Testis (tissue), 3 donors: ENCODE data around the gene DPF1. TPM values are rescaled to one million over a fixed set of nuclear protein-coding genes. Genes with fewer than 3 reads are reported as not detected.

Experiments
- DNase-seq: peaks from one replicate; pipeline ENCODE4 v3.0.0-alpha.2; 2019
- H3K27ac ChIP-seq, 2 donors: fragments of 200-600 bp; sonication (generic); one replicate each; pipeline ENCODE4 v1.5.1; 2019
- H3K27me3 ChIP-seq: fragments of 200-600 bp; sonication (generic); one replicate; pipeline ENCODE4 v1.5.1; 2019
- H3K36me3 ChIP-seq: fragments of 200-600 bp; sonication (generic); one replicate; pipeline ENCODE4 v1.5.1; 2017; ENCODE audit warnings: low read depth; ENCODE audit errors: missing control alignments
- H3K4me1 ChIP-seq: fragments of 200-600 bp; sonication (generic); one replicate; pipeline ENCODE4 v1.5.1; 2019
- H3K4me3 ChIP-seq, 2 donors: fragments of 200-600 bp; sonication (generic); one replicate each; pipeline ENCODE4 v1.5.1; 2017 to 2019
- H3K9me3 ChIP-seq: fragments of 200-600 bp; sonication (generic); one replicate; pipeline ENCODE4 v1.5.1; 2017
- POLR2A ChIP-seq: fragments of 450-650 bp; IDR thresholded peaks from one replicate; pipeline ENCODE4 v1.6.1; 2017; ENCODE audit warnings: antibody characterized with exemption, mild to moderate bottlenecking, moderate library complexity
- WGBS, 2 donors: methylation state at CpG; one replicate each; pipeline ENCODE4 v1.1.5; 2018; 5-methylcytosine and 5-hydroxymethylcytosine counted together
- intact Hi-C: fragments of 100-400 bp; cut with DNase I; formaldehyde crosslinking; loops from one replicate; pipeline ENCODE4 v1.15.1; 2023; ENCODE audit warnings: low total_unique reads
- polyA plus RNA-seq: library from polyadenylated mRNA; stranded (reverse); fragments of 350-450 nt; fragmentation: Illumina TruSeq; extraction: RNeasy Lipid Tissue Mini Kit (QIAGEN cat#74804); gene quantifications from one replicate; pipeline ENCODE4 v1.2.3, GENCODE V29; 2014; ENCODE audit warnings: low read depth, low replicate concordance; ENCODE audit not compliant: insufficient read depth
- total RNA-seq, 2 donors: library from RNA; depleted of rRNA; stranded (reverse); fragments of >200 nt; gene quantifications; one replicate each; pipeline ENCODE4 v1.2.3, GENCODE V29; 2016
- TF ChIP-seq, protein P1 (sequence below), 3 experiments: fragments of 450-650 bp in 2 of 3; fragments of 200-600 bp in 1 of 3; sonication (generic) in 1 of 3; IDR thresholded peaks; one replicate each; pipeline ENCODE4 v1.5.1; 2016 to 2019; ENCODE audit warnings: antibody characterized with exemption in 3 of 3, mild to moderate bottlenecking in 2 of 3, moderate library complexity in 1 of 3

DPF1 gene
- total and polyA plus RNA-seq, 3 donors from 2014 or later: 3.6 to 6.4 (median 4.7) TPM

DNA sequence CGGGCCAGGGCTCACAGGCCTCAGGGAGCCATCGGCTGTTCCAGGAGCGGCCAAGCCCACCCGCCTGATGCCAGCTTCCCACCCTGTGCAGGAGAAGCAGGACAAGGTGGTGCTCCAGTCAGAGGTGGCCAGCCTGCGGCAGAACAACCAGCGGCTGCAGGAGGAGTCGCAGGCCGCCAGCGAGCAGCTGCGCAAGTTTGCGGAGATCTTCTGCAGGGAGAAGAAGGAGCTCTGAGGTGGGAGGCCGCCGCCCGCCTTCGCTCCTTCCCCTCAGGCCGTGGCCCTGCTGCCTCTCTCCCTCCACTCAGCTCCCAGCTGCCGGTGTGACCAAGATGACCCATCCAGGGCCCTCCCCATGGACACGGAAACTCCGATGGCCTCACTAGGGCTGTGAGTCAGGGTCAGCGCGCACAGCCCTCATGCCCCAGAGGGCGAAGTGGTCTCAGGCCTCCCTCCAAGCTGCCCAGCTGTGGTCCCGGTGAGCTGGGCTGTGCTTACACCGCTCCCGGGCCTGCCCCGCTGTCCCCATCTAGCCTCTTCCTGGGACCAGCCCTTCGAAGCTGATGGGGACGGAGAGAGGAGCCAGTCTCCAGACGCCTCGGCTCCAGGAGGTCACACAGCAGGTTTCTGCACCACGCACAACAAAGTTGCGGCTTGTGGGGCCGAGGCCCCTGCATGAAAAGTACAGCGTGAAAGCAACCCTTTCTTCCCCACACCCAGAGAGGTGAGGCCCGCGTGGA, 17.8 kb downstream of the DPF1 start:
- peaks cover 17% of the 10 kb centered on the region for H3K4me1 ChIP-seq
- no peak overlapping the region for H3K4me3 ChIP-seq
- no peaks in the 10 kb centered on the region for H3K27me3 ChIP-seq
- DNase-seq: no peak
- intact Hi-C loops: no loop called here
- TF ChIP-seq, protein P1, sequence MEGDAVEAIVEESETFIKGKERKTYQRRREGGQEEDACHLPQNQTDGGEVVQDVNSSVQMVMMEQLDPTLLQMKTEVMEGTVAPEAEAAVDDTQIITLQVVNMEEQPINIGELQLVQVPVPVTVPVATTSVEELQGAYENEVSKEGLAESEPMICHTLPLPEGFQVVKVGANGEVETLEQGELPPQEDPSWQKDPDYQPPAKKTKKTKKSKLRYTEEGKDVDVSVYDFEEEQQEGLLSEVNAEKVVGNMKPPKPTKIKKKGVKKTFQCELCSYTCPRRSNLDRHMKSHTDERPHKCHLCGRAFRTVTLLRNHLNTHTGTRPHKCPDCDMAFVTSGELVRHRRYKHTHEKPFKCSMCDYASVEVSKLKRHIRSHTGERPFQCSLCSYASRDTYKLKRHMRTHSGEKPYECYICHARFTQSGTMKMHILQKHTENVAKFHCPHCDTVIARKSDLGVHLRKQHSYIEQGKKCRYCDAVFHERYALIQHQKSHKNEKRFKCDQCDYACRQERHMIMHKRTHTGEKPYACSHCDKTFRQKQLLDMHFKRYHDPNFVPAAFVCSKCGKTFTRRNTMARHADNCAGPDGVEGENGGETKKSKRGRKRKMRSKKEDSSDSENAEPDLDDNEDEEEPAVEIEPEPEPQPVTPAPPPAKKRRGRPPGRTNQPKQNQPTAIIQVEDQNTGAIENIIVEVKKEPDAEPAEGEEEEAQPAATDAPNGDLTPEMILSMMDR (IDR thresholded peaks at IDR 0.05): no peak
- TF ChIP-seq POLR2A: no peak
- peak overlapping the region in 1 of 2 donors; percentile 90 for H3K27ac ChIP-seq
- no peaks in the 10 kb centered on the region for H3K36me3 ChIP-seq
- no peaks in the 10 kb centered on the region for H3K9me3 ChIP-seq
- WGBS, 2 donors: 78 to 88% methylated on average over 7 to 35 of the region's 36 CpGs

DNA sequence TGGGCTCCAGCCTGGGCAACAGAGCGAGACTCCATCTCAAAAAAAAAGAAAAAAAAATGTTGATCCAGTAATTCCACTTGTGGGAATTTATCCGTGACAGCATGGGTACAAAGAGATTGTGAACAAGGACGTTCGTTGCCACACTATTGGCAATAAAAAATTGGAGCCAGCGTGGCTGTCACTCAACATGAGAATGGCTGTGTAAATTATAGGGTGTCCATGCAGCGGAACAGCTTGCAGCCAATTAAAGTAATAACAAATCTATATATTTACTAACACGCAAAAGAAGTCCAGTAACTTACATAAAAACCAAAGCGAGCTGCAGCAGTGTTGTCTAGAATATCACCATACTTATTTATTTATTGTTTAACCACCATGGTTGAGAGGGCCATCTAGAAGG, 19.3 kb downstream of the DPF1 start:
- TF ChIP-seq, protein P1 (IDR thresholded peaks at IDR 0.05): no peak
- TF ChIP-seq POLR2A: no peak
- WGBS, 2 donors: 95 to 97% methylated on average over 8 of the region's 8 CpGs
- intact Hi-C loops: no loop called here
- no peak for DNase-seq
- Histone ChIP-seq H3K27me3 (no peaks in the 10 kb centered on the region), H3K27ac (no peak overlapping the region), H3K36me3 (no peaks in the 10 kb centered on the region), H3K4me1 (peaks cover 9% of the 10 kb centered on the region), H3K9me3 (no peaks in the 10 kb centered on the region), H3K4me3 (no peak overlapping the region)

DNA sequence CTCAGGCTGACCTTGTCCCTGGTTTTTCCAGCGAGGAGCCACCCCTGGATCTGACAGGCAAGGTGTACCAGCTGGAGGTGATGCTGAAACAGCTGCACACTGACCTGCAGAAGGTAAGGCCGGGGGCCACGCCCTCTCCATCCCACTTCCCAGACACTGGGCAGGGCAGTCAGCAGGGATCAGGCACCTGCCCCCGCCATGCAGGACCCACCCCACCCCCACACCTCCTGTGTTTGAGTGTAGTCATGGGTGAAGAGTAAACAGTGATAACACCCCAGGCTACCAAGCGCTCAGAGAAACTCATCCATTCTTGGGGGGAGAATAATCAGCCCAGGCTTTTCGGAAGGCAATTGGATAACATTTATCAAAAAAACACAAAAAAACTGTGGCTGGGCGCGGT, 19.9 kb downstream of the DPF1 start:
- intact Hi-C loops: no loop called here
- DNase-seq: no peak
- TF ChIP-seq, protein P1 (IDR thresholded peaks at IDR 0.05): no peak
- no peak for TF ChIP-seq POLR2A
- 92% methylated on average over 4 to 8 of the region's 8 CpGs for WGBS, 2 donors
- Histone ChIP-seq H3K27me3 (no peaks in the 10 kb centered on the region), H3K4me1 (peaks cover 2% of the 10 kb centered on the region), H3K27ac (no peak overlapping the region), H3K4me3 (no peak overlapping the region), H3K36me3 (no peaks in the 10 kb centered on the region), H3K9me3 (no peaks in the 10 kb centered on the region)

DNA sequence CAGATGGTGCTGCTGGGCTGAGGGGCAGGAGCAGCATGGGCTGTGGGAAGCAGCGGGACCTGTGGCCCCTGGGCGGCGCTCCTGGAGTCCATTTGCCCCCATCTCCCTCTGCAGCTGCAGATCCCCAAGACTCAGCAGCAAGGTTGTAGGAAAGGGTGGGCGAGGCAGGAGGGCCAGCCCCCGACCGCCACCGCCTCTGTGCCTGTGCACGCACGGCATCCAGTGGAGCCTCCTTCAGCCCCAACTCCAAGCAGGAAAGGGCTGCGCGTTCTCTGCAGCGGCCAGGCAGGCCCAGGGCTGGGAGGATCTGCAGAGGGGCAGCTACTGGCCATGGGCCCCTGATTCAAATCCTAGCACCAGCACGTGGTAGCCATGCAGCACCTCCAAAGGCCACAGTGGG, 20.8 kb downstream of the DPF1 start:
- 91 to 100% methylated on average over 1 to 13 of the region's 13 CpGs for WGBS, 2 donors
- no peaks in the 10 kb centered on the region for H3K27me3 ChIP-seq
- no peaks in the 10 kb centered on the region for H3K36me3 ChIP-seq
- no peak overlapping the region for H3K27ac ChIP-seq
- H3K4me1 ChIP-seq: no peaks in the 10 kb centered on the region
- no peak for DNase-seq
- TF ChIP-seq, protein P1 (IDR thresholded peaks at IDR 0.05): no peak
- TF ChIP-seq POLR2A: no peak
- H3K9me3 ChIP-seq: no peaks in the 10 kb centered on the region
- intact Hi-C loops: no loop called here
- no peak overlapping the region for H3K4me3 ChIP-seq

DNA sequence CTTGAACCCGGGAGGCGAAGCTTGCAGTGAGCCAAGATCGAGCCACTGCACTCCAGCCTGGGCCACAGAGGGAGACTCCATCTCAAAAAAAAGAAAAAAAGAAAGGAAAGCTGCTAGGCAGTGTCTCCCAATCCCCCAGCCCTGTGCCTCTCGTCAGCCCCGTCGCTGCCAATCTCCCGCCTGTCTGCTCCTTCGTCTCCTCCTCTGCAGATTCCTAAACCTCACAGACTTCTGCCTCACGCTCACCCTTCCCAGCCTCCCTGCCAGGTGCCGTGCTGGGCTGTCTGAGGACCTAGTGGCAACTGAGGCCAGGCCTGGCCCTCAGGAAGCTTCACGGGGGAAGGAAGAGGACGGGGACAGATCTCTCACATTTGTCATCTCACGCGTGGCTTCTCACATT, 21.5 kb downstream of the DPF1 start:
- no peaks in the 10 kb centered on the region for H3K9me3 ChIP-seq
- H3K27ac ChIP-seq: no peak overlapping the region
- H3K36me3 ChIP-seq: no peaks in the 10 kb centered on the region
- 93 to 95% methylated on average over 14 of the region's 14 CpGs for WGBS, 2 donors
- DNase-seq: no peak
- H3K4me3 ChIP-seq: no peak overlapping the region
- intact Hi-C loops: no loop called here
- H3K4me1 ChIP-seq: no peaks in the 10 kb centered on the region
- no peaks in the 10 kb centered on the region for H3K27me3 ChIP-seq
- TF ChIP-seq, protein P1 (IDR thresholded peaks at IDR 0.05): no peak
- no peak for TF ChIP-seq POLR2A
